Activated CD4-positive, CD25-positive, alpha-beta regulatory T cell (primary cell): ENCODE data around the gene SLC2A10.

ENCODE experiments used
- DNase-seq, 4 experiments: peaks; one replicate each; lab custom pipeline; 2025; lab: John Stamatoyannopoulos, UW

Gene SLC2A10

GRCh38 chr20:46735436-46735835 is 26.0 kb downstream of the SLC2A10 start:
- DNase-seq: no peak

DNA sequence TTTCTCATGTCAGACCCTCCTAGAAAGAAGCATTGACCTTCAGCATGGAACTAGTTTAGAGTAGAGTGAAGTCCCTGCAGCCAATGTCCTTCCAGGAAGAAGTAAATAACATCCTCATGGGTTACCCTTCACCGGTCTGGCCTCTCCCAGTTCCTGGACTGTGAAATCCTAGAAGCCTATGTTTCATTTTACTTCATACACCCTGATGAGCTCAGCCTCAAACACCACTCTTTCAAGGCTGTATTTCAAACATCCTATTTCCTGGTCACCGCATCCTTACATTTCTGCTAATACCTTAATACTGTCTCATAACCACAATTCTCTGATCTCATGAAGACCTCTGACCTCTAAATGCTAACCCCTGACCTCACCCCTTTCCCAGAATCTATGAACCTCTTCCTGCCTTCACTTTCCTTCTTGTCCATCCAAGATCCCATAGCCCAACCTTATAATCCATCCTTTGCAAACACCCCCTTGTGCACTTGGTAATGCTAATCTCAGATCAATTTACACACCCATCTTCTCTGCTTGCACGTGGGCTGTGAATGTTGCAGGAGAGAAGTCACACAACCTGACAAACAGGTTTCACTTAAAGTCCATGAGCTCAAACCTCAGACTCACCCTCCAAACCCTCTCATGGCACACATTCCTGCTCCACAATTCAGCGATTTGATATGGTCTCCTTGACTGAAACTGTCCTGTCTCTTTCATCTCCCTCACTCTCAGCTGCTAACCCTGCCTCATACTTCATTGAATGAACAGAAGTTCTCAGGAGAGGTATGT is 30.2 kb downstream of the SLC2A10 start:
- no peak for DNase-seq

- DNase-seq: no peak
Observed at GRCh38 chr20:46740214-46740609, 30.8 kb downstream of the SLC2A10 start.

DNA sequence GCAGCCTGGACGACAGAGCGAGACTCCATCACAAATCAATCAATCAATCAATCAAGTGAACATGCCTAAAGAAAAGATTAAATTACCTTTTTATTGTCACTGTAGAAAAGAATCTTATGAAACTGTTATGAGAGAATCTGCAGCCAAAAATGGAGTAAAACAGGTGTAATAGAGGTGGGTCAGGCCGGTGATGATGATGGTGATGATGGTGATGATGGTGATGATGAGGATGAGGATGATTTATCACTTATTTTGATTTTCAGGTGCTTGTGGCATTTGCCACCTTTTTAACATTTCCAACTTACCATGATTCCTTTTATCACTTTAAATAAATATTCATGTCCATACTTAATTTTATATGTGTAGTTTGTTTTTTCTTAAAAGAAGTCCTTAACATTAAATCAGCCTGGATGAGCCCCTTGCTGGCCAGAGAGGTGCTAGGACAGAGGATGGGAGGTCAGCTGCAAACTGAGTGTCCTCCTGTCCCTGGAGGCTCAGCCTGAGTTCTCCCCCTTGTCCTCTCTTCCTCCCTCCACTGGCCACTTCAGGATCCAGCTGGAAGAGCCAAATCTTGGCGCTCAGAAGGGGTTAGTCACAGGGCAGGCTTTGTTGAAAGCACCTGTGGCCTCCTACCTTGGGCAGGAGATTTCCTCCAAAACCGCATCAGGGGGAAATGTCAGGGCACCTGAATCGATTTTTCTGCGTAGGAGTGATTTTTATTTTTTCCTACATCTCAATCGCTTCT is 32.6 kb downstream of the SLC2A10 start:
- no peak for DNase-seq

GRCh38 chr20:46742669-46743045 is 33.2 kb downstream of the SLC2A10 start:
- DNase-seq: no peak

DNA sequence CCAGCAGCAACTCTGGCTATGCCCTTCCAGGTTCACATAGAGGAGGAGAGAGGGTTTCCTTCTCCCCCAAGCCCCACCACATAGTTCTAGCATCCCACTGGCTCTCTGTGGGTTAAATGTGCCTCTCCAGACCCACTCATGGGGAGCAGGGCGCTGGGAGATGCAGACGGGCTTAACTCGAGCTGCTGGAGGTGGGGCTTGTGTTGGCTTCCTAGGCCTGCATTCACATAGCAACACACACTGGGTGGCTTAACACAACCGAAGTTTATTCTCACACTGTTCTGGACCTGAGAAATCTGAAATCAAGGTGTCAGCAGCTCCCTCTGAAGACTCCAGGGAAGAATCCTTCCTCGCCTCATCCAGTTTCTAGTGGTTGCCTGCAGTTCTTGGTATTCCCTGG is 33.6 kb downstream of the SLC2A10 start:
- DNase-seq: no peak

DNA sequence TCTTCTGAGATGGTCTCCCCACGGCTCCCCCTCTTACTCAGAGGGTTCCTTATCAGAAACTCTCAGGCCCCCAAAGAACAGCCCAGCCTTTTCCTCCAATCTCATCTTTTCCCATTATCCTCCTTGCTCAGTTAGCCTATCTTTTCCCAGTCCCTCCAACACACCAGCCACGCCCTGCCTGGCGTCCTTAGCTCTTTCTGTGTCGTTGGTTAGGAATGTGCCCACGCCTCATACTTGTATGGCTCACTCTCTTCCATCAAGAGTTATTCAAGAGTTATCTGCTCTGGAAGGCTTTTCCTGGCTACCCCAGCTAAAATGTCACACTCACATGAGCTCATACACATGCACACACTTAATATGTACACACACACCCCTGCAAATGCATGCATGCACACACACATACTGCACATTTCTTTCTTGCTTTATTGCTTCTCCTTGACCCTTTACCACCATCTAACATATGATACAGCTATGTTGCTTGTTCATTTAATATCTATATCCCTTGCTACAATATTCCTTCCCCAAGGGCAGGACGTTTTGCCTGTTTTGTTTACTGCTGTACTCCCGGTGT is 37.6 kb downstream of the SLC2A10 start:
- DNase-seq: no peak

- DNase-seq: no peak
Observed at GRCh38 chr20:46749147-46749546, 39.7 kb downstream of the SLC2A10 start.

DNA sequence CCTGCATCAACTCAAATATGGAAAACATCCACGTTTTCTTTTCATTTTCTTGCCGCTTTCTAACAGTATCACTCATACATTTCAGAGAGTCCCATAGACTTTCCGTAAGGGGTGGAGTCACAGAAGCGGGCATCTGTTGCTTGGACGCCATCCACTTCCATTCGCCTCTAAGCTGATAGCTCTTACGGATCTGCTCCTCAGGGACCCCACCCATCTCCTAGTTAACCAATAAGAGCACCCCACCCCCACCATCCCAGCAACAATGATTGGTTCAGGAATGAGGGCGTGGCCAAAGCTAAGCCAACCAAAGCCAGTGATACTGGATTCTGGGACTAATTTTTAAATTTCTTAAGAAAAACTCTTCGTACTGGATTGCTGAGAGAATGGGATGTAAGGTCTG is 42.4 kb downstream of the SLC2A10 start:
- DNase-seq: no peak

DNA sequence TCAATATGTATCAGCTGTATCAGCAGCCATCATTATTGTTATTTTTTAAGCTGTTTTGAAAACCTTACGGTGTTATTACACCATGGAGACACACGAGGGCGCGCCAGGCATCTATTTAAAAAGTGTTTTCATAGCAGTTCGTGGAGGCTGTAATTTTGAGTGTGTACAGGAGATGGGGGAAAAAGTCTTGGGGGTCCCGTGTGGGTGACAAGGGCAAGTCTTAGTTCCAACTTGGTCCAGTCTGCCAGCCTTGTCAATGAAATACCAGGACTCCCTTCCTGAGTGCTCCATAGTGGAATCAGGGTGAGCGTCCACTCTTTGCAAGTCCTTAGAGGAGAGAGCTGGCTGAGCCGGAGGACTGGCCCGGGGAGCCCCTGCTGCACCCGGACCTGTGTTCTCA is 43.3 kb downstream of the SLC2A10 start:
- DNase-seq: peak in 3 of 4 experiments; percentile 7 to 27 (median 8)

- no peak for DNase-seq
Observed at GRCh38 chr20:46755483-46756413, 46.3 kb downstream of the SLC2A10 start.

DNA sequence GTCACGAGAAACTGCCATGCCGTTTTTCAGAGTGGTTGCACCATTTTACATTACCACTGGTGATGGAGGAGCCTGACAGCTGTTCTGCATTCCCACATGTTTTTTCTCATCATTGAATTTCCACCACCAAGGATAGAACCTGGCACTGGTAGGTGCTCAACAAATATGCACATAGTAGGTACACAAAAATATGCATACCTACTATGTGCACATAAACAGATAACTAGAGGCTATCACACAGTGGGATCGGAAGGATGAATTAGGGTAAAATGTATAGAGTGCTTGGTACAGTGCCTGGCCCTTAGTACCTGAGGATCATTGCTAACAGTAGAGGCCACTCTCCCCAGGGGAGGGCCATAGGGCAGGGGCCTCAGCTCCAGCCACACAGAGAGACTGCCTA is 47.0 kb downstream of the SLC2A10 start:
- no peak for DNase-seq

- no peak for DNase-seq
Observed at GRCh38 chr20:46757135-46757534, 47.7 kb downstream of the SLC2A10 start.

- DNase-seq: peak in 2 of 4 experiments; percentile 6 to 13
Observed at GRCh38 chr20:46757754-46758678, 48.6 kb downstream of the SLC2A10 start.

DNA sequence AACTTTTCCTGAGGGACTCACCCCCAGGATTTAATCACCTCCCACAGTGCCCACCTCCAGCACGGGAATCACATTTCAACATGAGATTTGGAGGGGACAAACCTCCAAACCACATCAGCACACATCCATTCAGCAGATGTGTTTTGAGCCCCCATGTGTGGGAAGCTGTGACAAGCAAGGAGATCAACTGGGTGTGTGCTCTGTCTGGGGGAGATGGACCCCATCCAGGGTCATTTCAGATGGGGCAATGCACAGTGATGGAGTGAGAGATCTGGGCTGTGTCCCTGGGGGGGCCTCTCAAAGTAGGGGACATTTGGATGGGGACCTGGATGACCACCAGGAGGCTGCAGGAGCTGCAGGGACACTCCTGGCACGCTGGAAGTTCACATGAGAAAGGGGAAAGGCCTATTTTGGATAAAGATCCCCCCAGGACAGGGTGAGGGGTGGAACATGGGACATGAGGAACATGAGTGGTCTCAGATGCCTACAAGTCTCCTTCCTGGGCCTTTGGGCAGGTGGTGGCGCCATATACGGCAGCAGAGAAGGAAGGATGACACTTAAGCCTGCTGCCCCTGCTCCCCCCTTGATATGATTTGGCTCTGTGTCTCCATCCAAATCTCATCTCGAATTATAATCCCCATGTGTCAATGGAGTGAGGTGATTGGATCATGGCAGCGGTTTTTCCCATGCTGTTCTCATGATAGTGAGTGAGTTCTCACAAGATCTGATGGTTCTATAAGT is 49.6 kb downstream of the SLC2A10 start:
- no peak for DNase-seq

DNA sequence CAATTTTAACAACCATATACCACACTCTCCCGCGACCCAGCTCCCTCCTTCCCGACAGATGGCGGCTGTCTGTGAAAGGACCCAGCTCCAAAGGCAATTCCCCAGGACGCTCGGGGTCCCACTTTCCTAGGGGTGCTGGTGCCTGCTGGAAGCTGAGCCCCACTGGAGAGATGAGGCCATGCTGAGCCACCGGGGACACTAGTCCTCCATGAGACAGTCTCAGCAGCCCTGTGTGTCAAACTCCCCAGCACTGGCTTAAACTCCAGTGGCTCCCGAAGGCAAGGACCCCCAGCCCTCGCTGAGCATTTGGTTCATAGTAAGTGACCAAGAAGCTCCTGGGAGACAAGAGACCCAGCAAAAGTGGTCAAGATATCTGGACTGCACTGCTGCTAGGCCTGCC is 52.1 kb downstream of the SLC2A10 start:
- DNase-seq: no peak

- no peak for DNase-seq
Observed at GRCh38 chr20:46764068-46764467, 54.6 kb downstream of the SLC2A10 start.

GRCh38 chr20:46765506-46766120 is 56.2 kb downstream of the SLC2A10 start:
- no peak for DNase-seq

DNA sequence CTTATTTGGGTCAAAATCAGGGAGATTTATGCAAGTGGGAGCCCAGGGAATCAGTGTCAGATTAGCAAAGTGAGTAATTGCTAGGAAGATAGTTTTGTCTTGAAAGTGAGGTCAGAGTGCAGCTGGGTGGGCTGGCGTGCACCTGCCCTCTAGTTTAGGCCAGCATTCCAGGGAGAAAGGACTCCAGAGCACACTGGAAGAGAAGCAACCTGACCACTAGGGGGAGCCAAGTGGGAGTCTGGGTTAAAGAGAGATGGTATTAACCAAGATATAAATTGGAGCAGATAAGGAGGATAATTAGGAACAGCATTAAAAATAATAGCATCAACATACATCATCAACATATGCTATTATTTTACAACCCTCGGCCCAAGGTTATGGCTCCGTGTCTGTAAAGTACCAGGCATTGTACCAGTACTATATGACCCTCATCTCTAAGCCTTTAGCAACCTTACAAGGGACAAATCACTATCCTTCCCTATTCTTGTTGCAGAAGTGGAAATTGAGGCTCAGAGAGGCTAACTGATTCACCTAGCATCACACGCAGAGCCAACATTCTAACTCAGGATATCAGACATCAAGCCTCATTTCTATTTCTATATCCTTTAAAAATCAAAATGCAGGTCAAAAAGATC is 57.8 kb downstream of the SLC2A10 start:
- DNase-seq: no peak
